NOMO-1 (cell line): Measurements from ENCODE around the gene AGAP3.

Source experiments
- DNase-seq, 2 experiments: peaks; one replicate each; lab custom pipeline; 2025; ENCODE audit not compliant: unreplicated experiment in 2 of 2; lab: John Stamatoyannopoulos, UW

The AGAP3 gene

GRCh38 chr7:151150388-151150787 lies 64.1 kb downstream of the AGAP3 start:
- DNase-seq = no peak

- no peak for DNase-seq
These were observed 66.6 kb downstream of the AGAP3 start for GRCh38 chr7:151152643-151153513.

- DNase-seq = no peak
These were observed 71.5 kb downstream of the AGAP3 start for GRCh38 chr7:151157645-151158329.

DNA sequence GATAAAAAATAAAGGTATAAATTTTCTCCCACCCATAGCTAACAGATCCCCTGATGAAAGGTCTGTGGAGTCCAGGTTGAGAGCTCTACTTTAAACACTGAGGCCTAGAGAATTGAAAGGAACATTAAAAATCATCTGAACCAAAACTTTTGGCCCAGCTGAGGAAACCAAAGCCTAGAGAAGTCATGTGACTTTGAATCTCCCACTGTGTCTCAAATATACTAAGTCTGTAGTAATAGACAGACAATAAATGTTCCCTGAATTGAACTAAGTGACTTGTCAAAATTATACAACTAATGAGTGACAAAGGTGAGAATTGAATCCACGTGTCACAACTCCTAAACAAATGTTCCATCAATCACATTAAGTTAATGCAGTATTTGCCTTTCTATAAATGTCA lies 75.5 kb downstream of the AGAP3 start:
- DNase-seq = no peak

DNA sequence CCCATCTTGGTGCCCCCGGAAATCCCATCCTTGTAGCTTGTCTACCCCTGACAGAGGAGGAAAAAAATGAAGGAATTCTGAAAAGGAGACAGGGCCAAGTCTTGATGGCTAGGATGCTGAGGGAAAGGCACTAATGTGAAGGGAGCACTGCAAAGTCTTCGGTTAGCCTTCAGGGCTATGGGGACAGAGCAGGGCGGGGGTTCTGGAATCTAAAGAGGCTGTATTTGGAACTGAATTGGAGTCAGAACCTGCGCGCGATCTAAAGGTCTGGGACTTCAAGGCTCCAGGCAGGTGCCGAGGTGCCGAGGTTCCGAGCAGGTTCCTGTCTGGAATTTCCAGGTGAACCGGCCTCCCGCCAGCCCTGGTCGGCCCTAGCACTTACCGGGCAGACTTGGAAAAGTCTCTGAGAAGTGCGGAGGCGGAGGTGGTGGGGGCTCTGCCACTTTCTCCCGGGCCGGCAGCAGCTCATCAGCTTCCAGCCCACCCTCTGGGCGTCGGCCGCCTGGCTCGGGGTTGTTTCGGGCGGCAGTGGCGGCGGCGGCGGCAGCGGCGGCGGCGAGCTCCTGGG lies 80.4 kb downstream of the AGAP3 start:
- no peak for DNase-seq

GRCh38 chr7:151167197-151167961 lies 81.1 kb downstream of the AGAP3 start, which contains the start of gene GBX1:
GBX1 (minus strand) TSS chr7:151167694; CDS start chr7:151167548, 146 bp downstream.
- DNase-seq = no peak

GRCh38 chr7:151168003-151168786 lies 81.9 kb downstream of the AGAP3 start:
- DNase-seq = peak; percentile 15 to 50

- no peak for DNase-seq
These were observed 82.5 kb downstream of the AGAP3 start for GRCh38 chr7:151168787-151169162.

DNA sequence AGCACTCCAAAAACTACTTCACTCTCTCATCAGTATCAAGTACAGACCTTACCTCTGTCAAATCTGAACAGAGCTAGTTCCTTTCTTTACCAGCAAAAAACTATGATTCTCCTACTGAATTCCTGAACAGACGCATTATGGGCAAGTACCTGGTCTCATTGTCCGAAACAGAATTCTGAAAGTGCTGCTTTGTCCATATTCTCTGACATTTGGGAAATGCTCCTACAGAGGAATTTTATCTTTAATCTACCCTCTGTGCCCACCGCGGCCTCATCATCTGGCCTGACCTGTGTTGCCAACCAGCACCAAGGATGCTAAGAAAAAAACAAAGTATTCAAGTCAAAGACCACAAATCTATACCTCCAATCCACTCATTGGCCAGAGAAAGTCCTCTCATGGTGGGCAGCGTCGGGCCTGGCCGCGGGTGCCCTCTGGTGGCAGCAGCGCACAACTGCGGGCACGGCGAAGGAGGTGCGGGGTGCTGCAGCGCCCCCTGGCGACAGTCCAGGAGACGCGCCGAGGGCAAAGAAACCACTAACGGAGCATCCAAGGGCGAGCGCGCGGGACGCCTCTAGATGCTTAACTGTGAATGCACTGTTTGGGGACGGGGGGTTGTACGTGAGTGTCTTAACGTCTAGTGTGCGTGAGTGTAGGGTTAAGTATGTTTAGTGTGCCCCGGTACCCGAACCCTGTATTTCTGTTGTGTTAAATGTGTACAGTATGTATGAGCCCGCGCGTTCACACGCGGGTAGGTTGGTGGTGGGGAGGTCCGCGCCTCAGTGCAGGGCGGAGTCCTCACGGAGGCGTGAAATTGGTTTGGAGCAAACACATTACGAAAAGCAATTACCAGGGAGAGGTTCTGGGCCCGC lies 86.2 kb downstream of the AGAP3 start:
- peak; percentile 18 to 34 for DNase-seq

DNA sequence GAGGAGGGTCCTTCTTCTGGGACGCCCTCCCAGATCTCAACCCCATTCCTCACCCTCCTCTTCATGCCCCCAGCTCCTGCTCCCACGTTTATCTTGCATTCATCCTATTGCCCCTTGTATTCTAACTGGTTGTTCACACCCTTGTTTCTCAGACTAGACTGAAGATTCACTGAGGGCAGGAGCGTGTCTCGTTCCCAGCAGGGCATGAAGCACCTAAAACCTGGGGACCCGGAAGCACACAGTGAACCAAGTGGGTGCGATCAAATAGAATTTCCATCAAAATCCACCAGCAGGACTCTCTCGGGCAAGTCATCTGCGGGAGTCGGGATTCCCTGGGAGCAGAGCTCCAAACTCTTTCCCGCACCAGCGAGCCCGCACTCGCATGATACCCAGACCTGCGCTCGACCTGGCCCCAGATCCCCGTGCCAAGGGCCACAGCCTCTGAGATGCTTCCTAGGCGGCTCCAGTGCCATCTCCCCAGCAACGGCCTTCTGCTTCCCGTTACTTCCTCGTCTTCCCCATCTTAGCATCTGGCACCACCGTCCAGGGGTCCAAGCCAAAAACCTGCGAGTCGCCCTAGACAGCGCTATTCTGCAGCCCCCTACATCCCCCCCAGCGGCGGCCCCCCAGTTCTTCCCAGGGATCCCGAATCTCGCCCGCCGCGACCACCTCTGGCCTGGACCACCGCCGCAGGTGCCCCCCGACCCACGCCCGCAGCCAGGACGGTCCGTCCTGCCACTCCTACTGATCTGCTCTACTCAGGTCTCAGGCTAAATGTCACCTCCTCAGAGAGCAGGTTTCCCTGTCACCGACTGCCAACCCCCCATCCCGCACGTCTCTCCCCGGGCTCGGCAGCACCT lies 87.3 kb downstream of the AGAP3 start:
- DNase-seq = no peak

- DNase-seq = no peak
These were observed 88.2 kb downstream of the AGAP3 start for GRCh38 chr7:151174246-151175046.

- no peak for DNase-seq
These were observed 88.9 kb downstream of the AGAP3 start for GRCh38 chr7:151175047-151175792.

GRCh38 chr7:151175793-151176311 lies 89.6 kb downstream of the AGAP3 start:
- DNase-seq = no peak

- DNase-seq = no peak
These were observed 90.1 kb downstream of the AGAP3 start for GRCh38 chr7:151176401-151176800.

- no peak for DNase-seq
These were observed 91.0 kb downstream of the AGAP3 start for GRCh38 chr7:151177310-151177709.

DNA sequence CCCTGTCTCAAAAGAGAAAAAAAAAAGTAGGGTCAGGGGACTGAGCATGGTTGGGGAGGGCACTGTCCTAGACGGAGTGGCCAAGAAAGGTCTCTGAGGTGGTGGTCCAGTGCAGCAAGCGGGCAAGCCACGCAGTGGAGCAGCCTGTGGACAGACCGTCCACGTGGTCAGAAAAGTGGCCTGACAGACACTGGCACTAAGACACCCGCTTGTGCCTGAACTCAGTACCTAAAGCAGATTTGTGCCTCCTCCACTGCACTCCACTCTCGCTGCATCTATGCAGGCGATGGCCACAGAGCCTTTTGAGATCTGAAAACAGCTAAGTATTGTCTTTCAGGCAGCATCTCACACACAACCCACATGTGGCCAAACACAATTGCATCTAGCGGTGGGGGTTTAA lies 92.0 kb downstream of the AGAP3 start:
- no peak for DNase-seq

DNA sequence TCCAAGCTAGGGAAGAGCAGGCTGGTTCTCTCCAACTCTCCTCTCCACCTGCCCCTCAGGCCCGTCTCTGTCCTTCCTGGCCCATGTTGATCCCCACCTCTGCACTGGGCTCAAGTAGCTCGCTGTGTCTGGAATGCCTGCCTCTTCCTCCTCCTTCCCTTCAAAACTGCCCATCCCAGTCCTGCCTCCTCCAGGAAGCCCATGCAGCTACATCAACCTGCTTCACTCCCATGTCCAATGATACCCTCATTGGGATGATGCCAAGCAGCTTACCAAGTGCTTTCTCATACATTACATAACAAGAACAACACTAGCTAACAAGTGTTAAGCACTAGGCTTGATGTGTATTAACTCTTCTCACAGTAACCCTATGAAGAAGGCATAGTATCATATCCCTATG lies 92.6 kb downstream of the AGAP3 start:
- no peak for DNase-seq
